GM18498 (cell line): ENCODE measurements around the gene CD70.
"Not testable (repeated sequence)": the region's sequence is repeated elsewhere in the genome, so short reads cannot be mapped to it uniquely, and the experiment has no call there.

Experiments
- ATAC-seq: cut with Tn5 transposase; IDR thresholded peaks from one replicate; pipeline ENCODE4 v1.9.1; 2021; ENCODE audit warnings: mild to moderate bottlenecking, moderate library complexity; ENCODE audit not compliant: unreplicated experiment

Gene CD70

DNA sequence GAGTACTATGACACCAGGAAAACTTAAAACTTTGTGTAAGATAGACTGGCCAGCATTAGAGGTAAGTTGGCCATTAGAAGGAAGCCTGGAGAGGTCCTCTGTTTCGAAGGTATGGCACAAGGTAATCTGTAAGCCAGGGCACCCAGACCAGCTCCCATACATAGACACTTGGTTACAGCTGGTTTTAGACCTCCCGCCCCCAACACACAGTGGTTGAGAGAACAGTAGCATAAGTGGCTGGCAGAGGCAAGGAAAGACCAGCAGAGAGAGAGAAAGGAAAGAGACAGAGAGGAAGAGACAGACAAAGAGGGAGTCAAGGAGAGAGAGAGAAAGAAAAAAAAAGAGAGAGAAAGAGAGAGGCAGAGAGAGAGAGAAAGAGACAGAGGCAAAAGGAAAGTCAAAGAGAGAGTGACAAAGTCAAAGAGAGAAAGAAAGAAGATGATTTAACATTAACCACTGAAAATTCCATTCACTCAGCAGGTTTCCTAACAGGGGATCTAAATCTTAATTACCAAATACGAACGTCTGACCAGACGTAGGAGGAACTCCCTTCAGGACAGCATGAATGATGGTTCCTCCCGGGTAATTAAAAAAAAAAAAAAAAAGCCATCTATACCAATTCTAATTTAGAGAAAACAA lies 7.4 kb upstream of the CD70 start:
- not testable (repeated sequence) for ATAC-seq

DNA sequence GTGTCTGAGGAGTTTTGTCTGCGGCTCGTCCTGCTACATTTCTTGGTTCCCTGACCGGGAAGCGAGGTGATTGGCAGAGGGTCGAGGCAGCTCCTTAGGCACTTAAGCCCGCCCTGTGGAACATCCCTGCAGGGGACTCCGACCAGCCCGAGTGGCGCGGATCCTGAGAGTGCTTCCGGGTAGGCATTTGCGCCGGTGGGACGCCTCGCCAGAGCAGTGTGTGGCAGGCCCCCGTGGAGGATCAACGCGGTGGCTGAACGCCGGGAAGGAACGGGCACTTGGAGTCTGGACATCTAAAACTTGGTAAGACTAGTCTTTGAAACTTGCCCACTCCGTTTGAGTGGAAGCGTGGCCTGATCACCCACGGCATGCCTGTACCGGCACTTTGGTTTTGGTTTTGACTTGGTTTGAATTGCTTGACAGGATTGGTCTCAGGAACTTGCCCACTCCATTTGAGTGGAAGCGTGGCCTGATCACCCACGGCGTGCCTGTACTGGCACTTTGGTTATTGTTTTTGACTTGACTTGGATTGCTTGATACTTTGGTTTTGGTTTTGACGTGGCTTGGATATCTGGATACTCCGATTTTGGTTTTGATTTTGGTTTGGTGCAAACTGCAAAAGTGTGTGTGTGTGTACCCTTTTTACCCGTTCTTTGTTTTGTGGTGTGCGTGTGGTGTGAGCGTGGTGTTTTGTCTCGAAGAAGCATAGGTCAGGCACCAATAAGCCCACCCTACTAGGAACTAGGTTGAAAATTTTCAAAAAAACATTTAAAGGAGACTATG lies 6.7 kb upstream of the CD70 start:
- ATAC-seq: not testable (repeated sequence)

DNA sequence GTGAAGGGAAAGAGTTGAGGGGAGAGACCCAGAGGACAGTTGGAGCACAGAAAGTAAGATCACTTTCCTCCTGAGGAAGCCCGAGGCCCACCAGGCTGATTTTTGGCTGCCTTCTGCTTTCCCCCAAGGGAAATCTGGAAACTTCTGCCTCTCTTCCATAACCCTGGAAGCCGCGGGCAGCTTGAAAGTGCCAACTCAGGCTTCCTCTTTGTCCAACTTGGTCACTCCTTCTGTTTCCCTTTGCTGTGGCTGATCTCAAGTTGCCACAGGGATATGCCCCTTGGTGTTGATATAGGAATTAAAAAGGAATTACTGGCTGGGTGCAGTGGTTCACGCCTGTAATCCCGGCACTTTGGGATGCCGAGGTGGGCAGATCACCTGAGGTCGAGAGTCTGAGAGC lies 5.7 kb upstream of the CD70 start:
- no peak for ATAC-seq

DNA sequence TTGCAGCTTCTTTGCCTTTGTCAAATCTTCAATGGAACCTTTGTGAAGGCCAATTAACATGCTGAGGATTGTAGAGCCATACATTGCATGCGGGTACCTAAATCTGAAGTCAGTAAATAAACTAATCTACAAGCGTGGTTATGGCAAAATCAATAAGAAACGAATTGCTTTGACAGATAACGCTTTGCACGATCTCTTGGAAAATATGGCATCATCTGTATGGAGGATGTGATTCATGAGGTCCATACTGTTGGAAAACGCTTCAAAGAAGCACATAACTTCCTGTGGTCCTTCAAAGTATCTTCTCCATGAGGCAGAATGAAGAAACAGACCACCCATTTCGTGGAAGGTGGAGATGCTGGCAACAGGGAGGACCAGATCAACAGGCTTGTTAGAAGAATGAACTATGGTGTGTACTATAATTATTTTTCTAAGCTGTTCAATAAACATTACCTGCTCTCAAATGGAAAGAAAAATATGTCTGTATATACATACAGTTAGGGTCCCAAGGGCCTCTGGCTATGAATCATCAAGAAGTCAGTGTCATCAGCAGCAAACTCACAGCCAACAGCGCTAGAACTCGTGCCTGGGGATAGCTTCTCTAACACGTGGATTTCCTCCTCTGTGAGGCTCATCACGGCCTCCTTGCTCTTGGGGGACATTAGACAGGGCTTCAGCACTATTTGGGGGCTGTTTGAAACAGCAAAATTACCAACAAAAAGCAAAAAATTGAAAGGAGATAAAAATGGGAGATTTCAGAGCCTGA lies 2.9 kb upstream of the CD70 start:
- ATAC-seq: no peak

DNA sequence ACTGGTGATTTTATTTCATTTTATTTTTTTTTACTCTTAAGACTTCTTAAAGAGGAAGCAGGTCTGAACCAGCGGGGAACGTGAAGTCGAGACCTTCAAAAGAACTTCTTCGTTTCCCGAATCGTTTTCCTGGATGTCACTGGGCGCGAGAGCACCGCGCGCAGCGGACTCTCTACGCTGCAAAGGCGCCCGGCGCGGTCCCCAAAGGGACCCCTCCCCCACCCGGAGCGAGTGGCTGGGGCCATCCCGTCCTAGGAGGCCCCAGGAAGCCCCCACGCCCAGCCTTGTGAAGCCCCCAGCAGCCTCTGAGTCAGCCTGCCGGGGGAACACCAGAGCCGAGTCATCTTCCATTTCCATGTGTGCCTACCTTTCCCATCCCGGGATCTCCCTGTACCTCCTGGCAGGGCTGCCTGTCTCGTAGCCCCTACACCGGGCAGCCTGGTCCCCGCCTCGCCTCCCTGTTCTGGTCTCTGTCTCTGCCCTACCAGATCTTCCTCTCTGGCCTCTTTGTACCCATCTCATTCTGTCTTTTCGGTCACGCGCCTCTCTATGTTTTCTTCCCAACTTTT lies 608 bp downstream of the CD70 start:
- peak; percentile 17 for ATAC-seq

DNA sequence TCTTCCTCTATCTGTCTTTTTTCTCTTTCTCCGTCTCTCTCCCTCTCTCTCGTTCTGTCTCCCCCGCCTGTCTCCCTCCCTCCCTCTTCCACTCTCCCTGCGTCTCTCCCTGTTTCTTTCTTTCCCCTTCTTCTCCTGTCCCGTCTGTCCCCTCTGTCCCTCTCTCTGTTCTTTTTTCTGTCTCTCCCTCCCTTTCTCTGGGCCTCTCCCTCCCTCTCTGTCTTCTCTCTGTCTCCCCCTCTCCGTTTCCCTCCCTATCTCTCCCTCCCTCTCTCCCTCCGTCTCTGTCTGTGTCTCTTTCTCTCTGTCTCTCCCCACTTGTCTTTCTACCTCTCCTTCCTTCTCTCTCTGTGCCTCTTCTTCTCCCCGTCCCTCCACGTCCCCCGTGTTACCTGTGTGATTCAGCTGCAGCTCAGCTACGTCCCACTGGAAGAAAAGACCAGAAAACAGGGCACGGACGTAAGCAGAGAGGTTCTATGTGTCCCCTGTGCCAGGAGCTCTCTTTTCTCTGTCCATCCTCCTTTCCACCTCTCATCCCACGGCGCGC lies 1.2 kb downstream of the CD70 start:
- no peak for ATAC-seq

DNA sequence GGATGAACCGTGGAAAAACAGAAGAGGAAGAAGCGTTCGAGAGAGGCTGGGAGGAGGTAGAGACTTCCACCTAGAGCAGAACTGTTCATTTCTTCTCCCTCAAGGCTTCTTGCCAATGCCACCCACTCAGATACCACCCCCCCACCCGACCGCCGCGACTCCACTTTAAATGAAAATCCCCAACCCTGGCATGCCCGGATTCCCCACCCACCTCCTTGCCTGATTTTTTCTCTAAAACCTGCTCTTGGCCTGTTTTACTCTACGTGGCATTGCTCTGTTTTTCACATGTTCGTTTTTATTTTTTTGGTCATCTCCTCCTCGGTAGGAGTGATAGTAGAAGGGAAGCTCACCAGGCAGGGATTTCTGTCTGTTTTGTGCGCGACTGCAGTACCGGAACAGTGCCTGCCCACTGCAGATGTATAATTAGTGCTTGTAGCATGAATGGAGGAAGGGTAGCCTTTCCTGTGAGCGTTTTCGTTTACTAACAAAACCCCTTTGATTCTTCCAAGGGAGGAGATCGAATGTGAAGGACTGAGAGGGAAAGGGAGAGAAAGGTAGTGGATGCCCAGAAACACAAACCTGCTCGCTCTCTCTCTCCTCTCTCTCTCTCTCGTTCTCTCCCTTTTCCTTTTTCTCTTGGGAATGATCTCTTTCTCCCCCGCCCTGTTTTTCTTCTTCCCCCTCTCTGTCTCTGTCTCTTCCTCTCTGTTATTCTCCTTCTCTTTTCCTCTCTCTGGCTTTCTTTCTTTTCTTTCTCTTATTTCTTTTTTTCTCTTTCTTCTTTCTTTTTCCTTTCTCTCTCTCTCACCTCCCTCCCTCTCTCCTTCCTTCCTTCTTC lies 2.2 kb downstream of the CD70 start:
- no peak for ATAC-seq

DNA sequence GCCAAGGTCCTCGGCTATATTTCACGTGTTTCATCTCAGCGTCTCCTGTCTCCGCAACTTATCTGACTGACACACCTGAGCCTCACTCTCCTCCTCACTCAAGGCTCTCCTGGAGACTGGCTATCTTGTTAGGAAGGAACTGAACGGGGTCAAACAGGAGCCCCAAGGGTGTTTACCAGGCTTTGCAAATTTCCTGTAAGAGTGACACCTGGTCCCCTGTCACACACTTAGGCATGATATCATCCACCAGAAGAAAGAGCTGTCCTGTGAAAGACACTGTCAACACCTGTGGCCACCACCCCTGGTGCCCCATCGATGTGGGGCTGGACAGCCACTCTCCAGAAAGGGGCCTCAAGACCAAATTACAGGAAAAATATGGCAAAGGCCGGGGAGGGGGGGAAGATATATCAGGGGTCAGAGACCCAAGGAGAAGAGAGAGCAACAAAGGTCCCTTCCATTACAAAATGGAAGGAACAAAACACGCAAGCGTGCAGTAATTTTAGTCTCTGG lies 2.9 kb downstream of the CD70 start:
- no peak for ATAC-seq

DNA sequence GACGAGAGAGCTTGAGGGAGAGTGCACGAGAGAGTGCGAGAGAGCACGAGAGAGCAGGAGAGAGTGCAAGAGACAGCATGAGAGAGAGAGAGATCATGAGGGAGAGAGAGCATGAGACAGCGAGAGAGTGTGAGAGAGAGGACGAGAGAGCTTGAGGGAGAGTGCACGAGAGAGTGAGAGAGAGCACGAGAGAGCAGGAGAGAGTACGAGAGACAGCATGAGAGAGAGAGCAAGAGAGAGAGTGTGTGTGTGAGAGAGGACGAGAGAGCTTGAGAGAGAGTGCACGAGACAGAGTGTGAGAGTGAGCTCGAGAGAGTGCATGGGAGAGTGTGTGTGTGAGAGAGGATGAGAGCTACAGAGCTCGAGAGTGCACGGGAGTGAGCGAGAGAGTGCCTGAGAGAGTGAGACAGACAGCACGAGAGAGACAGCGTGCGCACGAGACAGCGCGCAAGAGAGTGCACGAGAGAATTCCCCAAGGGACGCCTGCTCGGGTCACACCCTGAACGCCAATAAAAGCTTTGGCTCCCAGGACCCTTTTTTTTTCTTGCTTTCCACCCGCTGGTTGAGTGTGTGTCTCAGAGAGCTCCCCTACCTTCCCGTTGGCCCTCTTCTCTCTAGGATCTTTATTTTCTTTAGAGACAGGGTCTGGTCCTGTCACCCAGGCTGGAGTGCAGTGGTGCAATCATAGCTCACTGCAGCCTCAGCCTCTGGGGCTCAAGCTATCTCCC lies 3.7 kb downstream of the CD70 start:
- ATAC-seq: peak; percentile 27

DNA sequence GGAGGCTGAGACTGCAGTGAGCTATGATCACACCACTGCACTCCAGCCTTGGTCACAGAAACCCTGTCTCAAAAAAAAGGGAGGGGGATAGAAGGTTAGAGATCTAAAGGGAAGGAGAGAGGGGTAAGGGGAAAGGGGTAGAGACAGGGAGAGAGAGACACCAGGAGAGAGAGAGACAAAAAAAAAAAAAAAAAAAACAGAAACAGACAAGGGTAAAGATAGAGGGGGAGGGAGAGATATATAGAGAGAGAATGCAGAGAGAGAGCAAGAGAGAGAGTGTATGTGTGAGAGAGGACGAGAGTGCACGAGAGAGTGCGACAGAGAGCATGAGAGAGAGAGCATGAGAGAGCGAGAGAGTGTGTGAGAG lies 4.2 kb downstream of the CD70 start:
- ATAC-seq: no peak

DNA sequence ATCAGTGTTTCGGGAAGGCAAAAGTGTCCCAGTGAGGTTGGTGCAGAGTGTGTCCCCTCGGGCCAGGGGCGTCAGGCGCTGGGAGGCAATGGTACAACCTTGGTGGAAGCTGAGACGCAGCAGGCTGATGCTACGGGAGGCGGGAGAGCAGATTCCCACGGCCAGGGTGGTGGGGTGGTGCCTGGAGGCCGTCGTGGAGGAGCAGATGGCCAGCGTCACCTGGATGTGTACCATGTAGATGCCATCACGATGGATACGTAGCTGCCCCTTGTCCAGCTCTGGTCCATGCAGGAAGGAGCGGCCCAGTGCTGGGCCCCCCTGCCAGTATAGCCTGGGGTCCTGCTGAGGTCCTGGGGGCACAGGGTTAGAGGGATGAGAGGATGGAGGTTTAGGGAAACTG lies 4.9 kb downstream of the CD70 start:
- no peak for ATAC-seq

DNA sequence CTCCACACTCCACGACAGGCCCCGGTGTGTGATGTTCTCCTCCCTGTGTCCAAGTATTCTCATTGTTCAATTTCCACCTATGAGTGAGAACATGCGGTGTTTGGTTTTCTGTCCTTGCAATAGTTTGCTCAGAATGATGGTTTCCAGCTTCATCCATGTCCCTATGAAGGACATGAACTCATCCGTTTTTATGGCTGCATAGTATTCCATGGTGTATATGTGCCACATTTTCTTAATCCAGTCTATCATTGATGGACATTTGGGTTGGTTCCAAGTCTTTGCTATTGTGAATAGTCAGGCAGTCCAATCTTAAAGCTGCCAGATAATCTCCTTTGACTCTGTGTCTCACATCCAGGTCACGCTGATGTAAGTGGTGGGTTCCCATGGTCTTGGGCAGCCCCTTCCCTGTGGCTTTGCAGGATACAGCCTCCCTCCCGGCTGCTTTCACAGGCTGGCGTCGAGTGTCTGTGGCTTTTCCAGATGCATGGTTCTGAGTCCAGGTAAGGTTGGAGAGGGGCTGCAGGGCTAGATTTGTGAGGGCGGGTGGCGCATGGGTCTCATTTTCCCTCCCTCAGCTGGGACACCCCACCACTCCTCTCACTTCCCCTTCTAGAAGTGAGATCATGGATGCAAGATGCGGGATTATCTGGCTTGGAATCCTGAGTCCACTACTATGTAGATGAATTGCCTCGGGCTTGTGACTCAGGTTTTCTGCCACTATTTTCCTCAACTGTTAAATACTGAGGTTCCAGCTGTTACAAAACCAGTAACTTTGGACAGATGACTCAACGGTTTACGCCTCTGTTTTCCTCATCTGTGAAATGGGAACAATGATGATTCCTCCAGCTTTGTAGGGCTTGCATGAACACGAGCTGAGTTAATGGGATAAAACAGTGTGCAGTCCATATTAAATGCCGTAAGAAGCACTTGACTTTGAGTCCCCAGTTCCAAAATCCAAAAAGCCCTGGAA lies 8.2 kb downstream of the CD70 start:
- ATAC-seq: not testable (repeated sequence)

DNA sequence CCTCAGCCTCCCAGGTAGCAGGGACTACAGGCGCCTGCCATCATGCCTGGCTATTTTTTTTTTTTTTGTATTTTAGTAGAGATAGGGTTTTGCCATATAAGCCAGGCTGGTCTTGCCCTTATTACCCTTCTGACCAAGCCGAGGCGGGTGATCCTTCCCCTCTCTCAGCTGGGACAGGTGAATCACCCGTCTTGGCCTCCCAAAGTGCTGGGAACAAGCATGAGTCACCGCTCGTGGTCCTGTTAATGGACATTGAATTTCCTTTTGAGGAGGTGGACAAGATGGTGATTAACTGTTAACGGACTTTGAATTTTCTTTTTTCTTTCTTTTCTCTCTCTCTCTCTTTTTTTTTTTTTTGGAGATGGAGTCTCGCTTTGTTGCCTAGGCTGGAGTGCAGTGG lies 10.6 kb downstream of the CD70 start:
- ATAC-seq: no peak

DNA sequence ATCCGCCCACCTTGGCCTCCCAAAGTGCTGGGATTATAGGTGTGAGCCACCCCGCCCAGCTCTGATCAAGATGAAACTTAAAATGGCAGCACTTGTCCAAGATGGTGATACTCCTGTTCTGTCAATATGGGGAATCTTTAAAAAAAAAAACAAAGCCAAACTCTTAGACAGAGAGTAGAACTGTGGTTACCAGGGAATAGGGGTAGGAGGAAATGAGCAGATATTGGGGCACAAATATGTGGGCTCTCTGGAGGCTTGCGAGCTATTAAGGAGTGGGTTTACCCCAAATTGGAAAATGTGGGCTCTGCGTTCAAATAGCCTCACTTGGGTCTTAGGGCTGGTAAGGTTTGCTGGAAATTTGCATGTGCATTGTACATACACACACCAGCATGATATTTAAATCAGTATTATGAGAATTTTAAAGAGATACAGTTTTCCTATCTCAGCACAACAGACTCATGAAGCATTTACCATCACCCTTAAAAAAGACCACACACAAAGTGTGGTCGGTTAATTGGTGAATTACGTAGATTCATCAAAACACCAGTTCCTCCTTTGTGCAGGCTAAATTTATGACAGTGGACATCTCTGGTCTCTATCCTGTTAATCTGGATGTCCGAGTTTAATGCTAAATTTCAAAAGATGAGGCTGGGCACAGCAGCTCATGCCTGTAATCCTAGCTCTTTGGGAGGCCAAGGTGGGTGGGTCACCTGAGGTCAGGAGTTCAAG lies 11.3 kb downstream of the CD70 start:
- ATAC-seq: no peak

DNA sequence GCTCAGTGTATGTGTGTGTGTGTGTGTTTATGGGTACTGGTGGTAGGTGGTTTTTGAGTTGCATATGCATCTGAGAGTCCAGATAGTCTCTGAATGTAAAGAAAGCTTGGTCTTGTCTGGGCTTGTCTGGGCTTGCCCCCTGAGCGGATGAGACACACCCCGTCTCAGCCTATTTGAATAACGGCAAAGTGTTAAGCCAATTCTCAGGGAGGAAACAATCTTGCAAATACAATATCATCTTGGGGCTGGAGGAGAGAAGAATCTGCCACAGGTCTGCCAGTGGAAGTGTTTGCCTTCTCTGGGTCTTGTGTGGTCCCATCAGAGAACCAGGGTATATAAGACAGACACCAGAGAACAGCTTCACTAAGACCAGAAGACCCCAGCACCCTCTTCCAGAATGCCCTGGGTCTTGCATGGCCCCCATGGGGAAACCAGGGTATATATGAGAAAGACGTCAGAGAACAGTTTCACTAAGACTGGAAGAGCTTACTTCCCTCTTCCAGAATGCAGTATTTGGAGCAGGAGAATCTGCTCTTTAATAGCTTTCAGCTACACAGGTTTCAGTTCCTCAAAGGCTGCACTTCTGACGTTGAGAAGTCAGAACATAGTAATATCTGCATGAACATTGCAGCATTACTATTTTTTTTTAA lies 13.3 kb downstream of the CD70 start:
- ATAC-seq: peak; percentile 84

DNA sequence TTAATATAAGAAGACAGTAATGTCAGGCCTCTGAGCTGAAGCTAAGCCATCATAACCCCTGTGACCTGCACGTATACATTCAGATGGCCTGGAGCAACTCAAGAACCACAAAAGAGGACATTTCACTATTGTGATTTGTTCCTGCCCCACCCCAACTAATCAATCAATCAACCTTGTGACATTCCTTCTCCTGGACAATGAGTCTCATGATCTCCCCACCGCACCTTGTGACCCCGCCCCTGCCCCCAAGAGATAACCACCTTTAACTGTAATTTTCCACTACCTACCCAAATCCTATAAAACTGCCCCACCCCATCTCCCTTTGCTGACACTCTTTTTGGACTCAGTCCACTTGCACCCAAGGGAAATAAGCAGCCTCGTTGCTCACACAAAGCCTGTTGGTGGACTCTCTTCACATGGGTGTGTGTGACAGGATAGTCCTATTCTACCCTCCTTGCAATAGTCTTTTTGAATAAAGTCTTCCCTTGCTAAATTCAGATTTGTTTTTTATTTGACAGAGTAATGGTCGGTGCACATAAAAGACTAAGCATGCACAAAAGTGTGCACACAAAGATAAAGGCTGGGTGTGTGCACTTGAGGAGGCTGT lies 14.0 kb downstream of the CD70 start:
- peak; percentile 2 for ATAC-seq

DNA sequence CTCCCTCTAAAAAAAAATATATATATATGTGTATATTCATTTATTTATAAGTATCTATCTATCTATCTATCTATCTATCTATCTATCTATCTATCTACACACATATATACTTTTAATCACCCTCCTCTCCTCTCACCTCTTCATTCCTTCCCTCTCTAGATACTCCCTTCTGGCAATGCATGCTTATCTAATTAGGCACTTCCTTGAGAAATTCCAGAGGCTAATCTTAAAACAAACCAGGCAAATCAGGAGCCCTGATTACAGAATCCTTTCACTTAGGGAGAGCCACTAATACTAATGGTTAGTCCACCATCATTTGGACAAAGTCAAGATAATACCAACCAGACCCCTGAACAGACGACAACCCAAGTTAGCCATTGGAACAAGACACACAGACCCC lies 17.6 kb downstream of the CD70 start:
- no peak for ATAC-seq
